Astrocyte (in vitro differentiated cells and primary cell): ENCODE results near the gene PXDN. TPM values are rescaled to one million over a fixed set of nuclear protein-coding genes. Genes with fewer than 3 reads are reported as not detected.
"Not testable (repeated sequence)": the region's sequence is repeated elsewhere in the genome, so short reads cannot be mapped to it uniquely, and the experiment has no call there.

ENCODE experiments used
- DNase-seq: peaks from one replicate; pipeline ENCODE4 v3.0.0-alpha.2; 2010; ENCODE audit warnings: low read depth
- FAIRE-seq: peaks from 2 replicates; lab custom pipeline; 2011; peaks lifted over from hg19 to GRCh38; lab: Jason Lieb, UNC
- H2AFZ ChIP-seq: 2 replicates; pipeline ENCODE4 v1.6.0; 2012; ENCODE audit warnings: low read depth, low read length, inconsistent platforms
- H3K27ac ChIP-seq: 2 replicates; pipeline ENCODE4 v1.5.1; 2011; ENCODE audit warnings: low read depth, low read length, inconsistent platforms
- H3K27me3 ChIP-seq: 2 replicates; pipeline ENCODE4 v1.6.0; 2011; ENCODE audit warnings: low read length, inconsistent platforms; ENCODE audit not compliant: insufficient read depth
- H3K36me3 ChIP-seq: 2 replicates; pipeline ENCODE4 v1.5.1; 2011; ENCODE audit warnings: low read length, inconsistent platforms; ENCODE audit not compliant: insufficient read depth
- H3K4me1 ChIP-seq: 2 replicates; pipeline ENCODE4 v1.5.1; 2011; ENCODE audit warnings: low read length, inconsistent platforms; ENCODE audit not compliant: insufficient read depth
- H3K4me2 ChIP-seq: 2 replicates; pipeline ENCODE4 v1.6.0; 2012; ENCODE audit warnings: low read length, inconsistent platforms
- H3K4me3 ChIP-seq: 2 replicates; pipeline ENCODE4 v1.5.1; 2011; ENCODE audit warnings: low read depth, mild to moderate bottlenecking, low read length, inconsistent platforms; ENCODE audit not compliant: insufficient read depth
- H3K79me2 ChIP-seq: 2 replicates; pipeline ENCODE4 v1.6.0; 2012; ENCODE audit warnings: mild to moderate bottlenecking, low read length, inconsistent platforms; ENCODE audit not compliant: insufficient read depth
- H3K9ac ChIP-seq: 2 replicates; pipeline ENCODE4 v1.6.0; 2012; ENCODE audit warnings: mild to moderate bottlenecking, low read length, inconsistent platforms
- H3K9me3 ChIP-seq: 2 replicates; pipeline ENCODE4 v1.5.1; 2012; ENCODE audit warnings: low read depth, mild to moderate bottlenecking, low read length, inconsistent platforms; ENCODE audit not compliant: insufficient read depth
- H4K20me1 ChIP-seq: 2 replicates; pipeline ENCODE4 v1.6.0; 2012; ENCODE audit warnings: low read length, inconsistent platforms; ENCODE audit not compliant: insufficient read depth
- H3K27ac Mint-ChIP-seq: one replicate; pipeline ENCODE4 v1.8.0; 2021; ENCODE audit warnings: mild to moderate bottlenecking, mixed read lengths; ENCODE audit not compliant: unreplicated experiment
- H3K27me3 Mint-ChIP-seq: one replicate; pipeline ENCODE4 v1.8.0; 2021; ENCODE audit warnings: low read depth, mixed read lengths; ENCODE audit not compliant: unreplicated experiment
- H3K36me3 Mint-ChIP-seq: one replicate; pipeline ENCODE4 v1.8.0; 2021; ENCODE audit warnings: low read depth, mixed read lengths; ENCODE audit not compliant: unreplicated experiment
- H3K4me1 Mint-ChIP-seq: one replicate; pipeline ENCODE4 v1.8.0; 2021; ENCODE audit warnings: low read depth, mixed read lengths; ENCODE audit not compliant: unreplicated experiment
- H3K4me3 Mint-ChIP-seq: one replicate; pipeline ENCODE4 v1.8.0; 2021; ENCODE audit warnings: mild to moderate bottlenecking, moderate library complexity, mixed read lengths; ENCODE audit not compliant: unreplicated experiment
- H3K9me3 Mint-ChIP-seq: one replicate; pipeline ENCODE4 v1.8.0; 2021; ENCODE audit warnings: mild to moderate bottlenecking, mixed read lengths; ENCODE audit not compliant: unreplicated experiment
- CTCF ChIP-seq: IDR thresholded peaks from 2 replicates; pipeline ENCODE4 v1.5.1; 2011; ENCODE audit warnings: low read depth, mild to moderate bottlenecking, inconsistent platforms, low read length, moderate library complexity; ENCODE audit not compliant: insufficient read depth
- EZH2 ChIP-seq: IDR thresholded peaks from 2 replicates; pipeline ENCODE4 v1.6.1; 2012; ENCODE audit warnings: mild to moderate bottlenecking, low read length, inconsistent platforms; ENCODE audit not compliant: insufficient read depth
- total RNA-seq: library from RNA; stranded (reverse); gene quantifications from 2 replicates; pipeline ENCODE4 v1.2.1, GENCODE V29; 2021

The PXDN gene
- total RNA-seq, 1 donor from 2014 or later: 417 TPM

- no peaks in the 10 kb centered on the region for H3K36me3 ChIP-seq
- H3K4me2 ChIP-seq: no peak overlapping the region
- peaks cover 15% of the 10 kb centered on the region for H3K4me1 Mint-ChIP-seq
- H3K9me3 Mint-ChIP-seq: peaks cover 2% of the 10 kb centered on the region
- H3K27ac Mint-ChIP-seq: no peak overlapping the region
- no peaks in the 10 kb centered on the region for H4K20me1 ChIP-seq
- H3K4me3 Mint-ChIP-seq: no peak overlapping the region
- peaks cover 17% of the 10 kb centered on the region for H3K4me1 ChIP-seq
- no peak overlapping the region for H2AFZ ChIP-seq
- no peak for FAIRE-seq
- DNase-seq: no peak
- no peaks in the 10 kb centered on the region for H3K27me3 ChIP-seq
- no peak overlapping the region for H3K27ac ChIP-seq
- H3K9ac ChIP-seq: no peak overlapping the region
- peaks cover 4% of the 10 kb centered on the region for H3K27me3 Mint-ChIP-seq
- H3K79me2 ChIP-seq: no peaks in the 10 kb centered on the region
- TF ChIP-seq EZH2 (no peak), CTCF (no peak)
- no peaks in the 10 kb centered on the region for H3K9me3 ChIP-seq
- H3K4me3 ChIP-seq: no peak overlapping the region
- peaks cover 5% of the 10 kb centered on the region for H3K36me3 Mint-ChIP-seq
These were observed 121.7 kb downstream of the PXDN start for GRCh38 chr2:1622521-1623200.

DNA sequence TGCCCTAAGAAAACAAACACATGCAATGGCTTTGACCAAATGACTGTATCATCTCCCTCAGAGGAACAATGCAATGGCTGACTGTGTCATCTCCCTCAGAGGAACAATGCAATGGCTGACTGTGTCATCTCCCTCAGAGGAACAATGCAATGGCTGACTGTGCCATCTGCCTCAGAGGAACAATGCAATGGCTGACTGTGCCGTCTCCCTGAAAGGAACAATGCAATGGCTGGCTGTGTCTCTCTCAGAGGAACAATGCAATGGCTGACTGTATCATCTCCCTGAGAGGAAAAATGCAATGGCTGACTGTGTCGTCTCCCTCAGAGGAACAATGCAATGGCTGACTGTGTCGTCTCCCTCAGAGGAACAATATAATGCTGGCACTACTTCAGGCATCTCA, 122.3 kb downstream of the PXDN start:
- H3K36me3 Mint-ChIP-seq, H2AFZ ChIP-seq, H3K4me3 ChIP-seq, H3K79me2 ChIP-seq, H4K20me1 ChIP-seq, H3K9me3 ChIP-seq, H3K4me2 ChIP-seq, H3K4me3 Mint-ChIP-seq, H3K27ac ChIP-seq, H3K36me3 ChIP-seq, H3K9me3 Mint-ChIP-seq, FAIRE-seq, H3K27me3 ChIP-seq, H3K9ac ChIP-seq, H3K27me3 Mint-ChIP-seq, DNase-seq: not testable (repeated sequence)
- Mint-ChIP-seq H3K4me1 (peaks cover 14% of the 10 kb centered on the region), H3K27ac (peak overlapping the region; percentile 0)
- H3K4me1 ChIP-seq: peaks cover 17% of the 10 kb centered on the region

DNA sequence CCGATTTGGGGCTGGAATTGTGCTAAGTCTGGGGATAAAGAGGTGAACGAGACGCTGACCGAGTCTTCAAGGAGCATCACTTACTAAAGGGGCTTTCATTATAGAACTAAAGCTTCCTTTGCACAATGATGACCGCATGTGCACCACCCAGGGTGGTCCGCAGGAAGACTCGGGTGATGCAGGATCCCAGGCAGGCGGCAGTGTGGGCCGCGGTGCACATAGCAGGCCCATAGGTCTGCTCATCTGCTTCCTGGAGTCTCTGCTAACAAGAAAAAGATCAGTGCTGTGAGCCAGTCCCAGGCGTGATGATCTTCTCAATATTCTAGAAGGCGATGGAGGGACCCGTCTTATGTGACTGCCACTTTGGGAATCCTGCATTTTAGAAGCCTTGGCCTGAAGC, 122.8 kb downstream of the PXDN start:
- Mint-ChIP-seq H3K27ac (no peak overlapping the region), H3K27me3 (peaks cover 8% of the 10 kb centered on the region), H3K36me3 (peaks cover 2% of the 10 kb centered on the region), H3K9me3 (peaks cover 2% of the 10 kb centered on the region), H3K4me3 (no peak overlapping the region), H3K4me1 (peaks cover 14% of the 10 kb centered on the region)
- H4K20me1 ChIP-seq: no peaks in the 10 kb centered on the region
- no peaks in the 10 kb centered on the region for H3K27me3 ChIP-seq
- TF ChIP-seq EZH2: no peak
- TF ChIP-seq CTCF: no peak
- H3K4me3 ChIP-seq: no peak overlapping the region
- no peaks in the 10 kb centered on the region for H3K9me3 ChIP-seq
- FAIRE-seq: no peak
- no peak overlapping the region for H3K9ac ChIP-seq
- peaks cover 16% of the 10 kb centered on the region for H3K4me1 ChIP-seq
- H3K79me2 ChIP-seq: no peaks in the 10 kb centered on the region
- H3K27ac ChIP-seq: no peak overlapping the region
- DNase-seq: no peak
- no peak overlapping the region for H2AFZ ChIP-seq
- H3K4me2 ChIP-seq: no peak overlapping the region
- H3K36me3 ChIP-seq: no peaks in the 10 kb centered on the region
